Astrocyte (in vitro differentiated cells and primary cell): ENCODE data around the gene TAAR9. TPM values are rescaled to one million over a fixed set of nuclear protein-coding genes. Genes with fewer than 3 reads are reported as not detected.

Experiments
- DNase-seq: peaks from one replicate; pipeline ENCODE4 v3.0.0-alpha.2; 2010; ENCODE audit warnings: low read depth
- FAIRE-seq: peaks from 2 replicates; lab custom pipeline; 2011; peaks lifted over from hg19 to GRCh38; lab: Jason Lieb, UNC
- H2AFZ ChIP-seq: 2 replicates; pipeline ENCODE4 v1.6.0; 2012; ENCODE audit warnings: low read depth, low read length, inconsistent platforms
- H3K27ac ChIP-seq: 2 replicates; pipeline ENCODE4 v1.5.1; 2011; ENCODE audit warnings: low read depth, low read length, inconsistent platforms
- H3K27me3 ChIP-seq: 2 replicates; pipeline ENCODE4 v1.6.0; 2011; ENCODE audit warnings: low read length, inconsistent platforms; ENCODE audit not compliant: insufficient read depth
- H3K36me3 ChIP-seq: 2 replicates; pipeline ENCODE4 v1.5.1; 2011; ENCODE audit warnings: low read length, inconsistent platforms; ENCODE audit not compliant: insufficient read depth
- H3K4me1 ChIP-seq: 2 replicates; pipeline ENCODE4 v1.5.1; 2011; ENCODE audit warnings: low read length, inconsistent platforms; ENCODE audit not compliant: insufficient read depth
- H3K4me2 ChIP-seq: 2 replicates; pipeline ENCODE4 v1.6.0; 2012; ENCODE audit warnings: low read length, inconsistent platforms
- H3K4me3 ChIP-seq: 2 replicates; pipeline ENCODE4 v1.5.1; 2011; ENCODE audit warnings: low read depth, mild to moderate bottlenecking, low read length, inconsistent platforms; ENCODE audit not compliant: insufficient read depth
- H3K79me2 ChIP-seq: 2 replicates; pipeline ENCODE4 v1.6.0; 2012; ENCODE audit warnings: mild to moderate bottlenecking, low read length, inconsistent platforms; ENCODE audit not compliant: insufficient read depth
- H3K9ac ChIP-seq: 2 replicates; pipeline ENCODE4 v1.6.0; 2012; ENCODE audit warnings: mild to moderate bottlenecking, low read length, inconsistent platforms
- H3K9me3 ChIP-seq: 2 replicates; pipeline ENCODE4 v1.5.1; 2012; ENCODE audit warnings: low read depth, mild to moderate bottlenecking, low read length, inconsistent platforms; ENCODE audit not compliant: insufficient read depth
- H4K20me1 ChIP-seq: 2 replicates; pipeline ENCODE4 v1.6.0; 2012; ENCODE audit warnings: low read length, inconsistent platforms; ENCODE audit not compliant: insufficient read depth
- H3K27ac Mint-ChIP-seq: one replicate; pipeline ENCODE4 v1.8.0; 2021; ENCODE audit warnings: mild to moderate bottlenecking, mixed read lengths; ENCODE audit not compliant: unreplicated experiment
- H3K27me3 Mint-ChIP-seq: one replicate; pipeline ENCODE4 v1.8.0; 2021; ENCODE audit warnings: low read depth, mixed read lengths; ENCODE audit not compliant: unreplicated experiment
- H3K36me3 Mint-ChIP-seq: one replicate; pipeline ENCODE4 v1.8.0; 2021; ENCODE audit warnings: low read depth, mixed read lengths; ENCODE audit not compliant: unreplicated experiment
- H3K4me1 Mint-ChIP-seq: one replicate; pipeline ENCODE4 v1.8.0; 2021; ENCODE audit warnings: low read depth, mixed read lengths; ENCODE audit not compliant: unreplicated experiment
- H3K4me3 Mint-ChIP-seq: one replicate; pipeline ENCODE4 v1.8.0; 2021; ENCODE audit warnings: mild to moderate bottlenecking, moderate library complexity, mixed read lengths; ENCODE audit not compliant: unreplicated experiment
- H3K9me3 Mint-ChIP-seq: one replicate; pipeline ENCODE4 v1.8.0; 2021; ENCODE audit warnings: mild to moderate bottlenecking, mixed read lengths; ENCODE audit not compliant: unreplicated experiment
- EZH2 ChIP-seq: IDR thresholded peaks from 2 replicates; pipeline ENCODE4 v1.6.1; 2012; ENCODE audit warnings: mild to moderate bottlenecking, low read length, inconsistent platforms; ENCODE audit not compliant: insufficient read depth
- total RNA-seq: library from RNA; stranded (reverse); gene quantifications from 2 replicates; pipeline ENCODE4 v1.2.1, GENCODE V29; 2021
- TF ChIP-seq, protein P1 (sequence below): IDR thresholded peaks from 2 replicates; pipeline ENCODE4 v1.5.1; 2011; ENCODE audit warnings: low read depth, mild to moderate bottlenecking, inconsistent platforms, low read length, moderate library complexity; ENCODE audit not compliant: insufficient read depth

Gene TAAR9
- total RNA-seq, 1 donor from 2014 or later = not detected

DNA sequence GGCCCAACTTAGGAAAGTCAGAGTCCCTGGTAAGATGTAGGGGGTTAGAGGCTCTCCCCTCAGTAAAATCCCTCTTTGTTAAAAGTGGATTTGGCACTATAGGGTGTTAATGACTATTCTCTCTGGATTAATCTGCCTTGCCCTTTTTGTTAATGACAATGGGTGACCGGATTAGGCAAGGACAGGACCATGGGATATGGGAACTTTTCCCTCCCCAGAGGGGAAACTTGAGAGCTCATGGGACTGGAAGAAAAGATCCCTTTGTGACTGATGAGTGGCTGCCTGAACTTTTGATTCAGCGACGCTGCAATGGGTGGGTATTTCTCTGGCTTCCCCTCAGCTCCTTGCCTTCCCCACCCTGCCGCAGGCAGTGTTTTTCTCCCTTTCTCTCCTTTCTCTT is 12.2 kb upstream of the TAAR9 start:
- no peaks in the 10 kb centered on the region for H3K4me1 ChIP-seq
- H3K27me3 Mint-ChIP-seq = no peaks in the 10 kb centered on the region
- H3K27me3 ChIP-seq = peaks cover 2% of the 10 kb centered on the region
- FAIRE-seq (no peak), DNase-seq (no peak)
- H3K9me3 ChIP-seq = no peaks in the 10 kb centered on the region
- no peaks in the 10 kb centered on the region for H3K36me3 Mint-ChIP-seq
- no peak overlapping the region for H2AFZ ChIP-seq
- no peaks in the 10 kb centered on the region for H4K20me1 ChIP-seq
- no peaks in the 10 kb centered on the region for H3K79me2 ChIP-seq
- no peak overlapping the region for H3K4me3 ChIP-seq
- H3K4me2 ChIP-seq = no peak overlapping the region
- no peak overlapping the region for H3K27ac Mint-ChIP-seq
- H3K4me1 Mint-ChIP-seq = no peaks in the 10 kb centered on the region
- H3K9me3 Mint-ChIP-seq = no peaks in the 10 kb centered on the region
- H3K9ac ChIP-seq = no peak overlapping the region
- no peak for TF ChIP-seq EZH2
- TF ChIP-seq, protein P1, sequence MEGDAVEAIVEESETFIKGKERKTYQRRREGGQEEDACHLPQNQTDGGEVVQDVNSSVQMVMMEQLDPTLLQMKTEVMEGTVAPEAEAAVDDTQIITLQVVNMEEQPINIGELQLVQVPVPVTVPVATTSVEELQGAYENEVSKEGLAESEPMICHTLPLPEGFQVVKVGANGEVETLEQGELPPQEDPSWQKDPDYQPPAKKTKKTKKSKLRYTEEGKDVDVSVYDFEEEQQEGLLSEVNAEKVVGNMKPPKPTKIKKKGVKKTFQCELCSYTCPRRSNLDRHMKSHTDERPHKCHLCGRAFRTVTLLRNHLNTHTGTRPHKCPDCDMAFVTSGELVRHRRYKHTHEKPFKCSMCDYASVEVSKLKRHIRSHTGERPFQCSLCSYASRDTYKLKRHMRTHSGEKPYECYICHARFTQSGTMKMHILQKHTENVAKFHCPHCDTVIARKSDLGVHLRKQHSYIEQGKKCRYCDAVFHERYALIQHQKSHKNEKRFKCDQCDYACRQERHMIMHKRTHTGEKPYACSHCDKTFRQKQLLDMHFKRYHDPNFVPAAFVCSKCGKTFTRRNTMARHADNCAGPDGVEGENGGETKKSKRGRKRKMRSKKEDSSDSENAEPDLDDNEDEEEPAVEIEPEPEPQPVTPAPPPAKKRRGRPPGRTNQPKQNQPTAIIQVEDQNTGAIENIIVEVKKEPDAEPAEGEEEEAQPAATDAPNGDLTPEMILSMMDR = no peak
- H3K4me3 Mint-ChIP-seq = no peak overlapping the region
- H3K36me3 ChIP-seq = no peaks in the 10 kb centered on the region
- no peak overlapping the region for H3K27ac ChIP-seq

DNA sequence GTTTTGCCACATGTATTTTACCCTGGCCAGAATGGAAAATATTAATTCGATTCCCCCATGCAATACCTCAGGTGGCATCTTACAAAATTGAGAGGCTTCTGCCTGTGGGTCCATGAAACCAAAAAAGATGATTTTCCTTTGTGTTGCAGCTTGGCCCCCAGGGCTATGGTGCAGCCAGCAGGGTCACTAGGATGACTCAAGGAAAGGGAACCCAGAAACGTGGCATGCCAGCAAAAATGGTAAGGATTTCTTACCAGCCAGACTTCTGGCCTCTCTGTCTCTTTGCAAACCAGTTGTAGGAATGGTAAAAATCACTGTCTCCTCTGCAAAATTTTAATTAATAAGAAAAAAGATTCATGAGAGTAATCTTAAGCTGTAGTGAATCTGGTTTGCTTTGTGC is 11.6 kb upstream of the TAAR9 start:
- no peak overlapping the region for H3K27ac Mint-ChIP-seq
- H3K4me2 ChIP-seq = no peak overlapping the region

DNA sequence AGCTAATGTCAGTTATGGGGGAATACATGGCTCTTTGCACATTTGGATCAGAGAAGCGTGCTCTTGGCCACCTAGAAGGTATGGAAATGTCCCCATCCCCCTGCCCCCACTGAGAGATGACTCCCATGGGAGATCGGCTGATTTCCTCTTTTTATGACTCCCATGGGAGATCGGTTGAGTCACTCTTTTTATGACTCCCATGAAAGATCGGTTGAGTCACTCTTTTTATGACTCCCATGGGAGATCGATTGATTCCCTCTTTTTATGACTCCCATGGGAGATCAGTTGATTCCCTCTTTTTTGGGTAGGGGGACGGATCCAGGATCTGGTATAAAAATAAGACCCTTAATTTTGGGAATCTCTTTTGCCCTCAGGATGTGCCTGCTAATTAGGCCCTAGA is 10.3 kb upstream of the TAAR9 start:
- no peaks in the 10 kb centered on the region for H3K79me2 ChIP-seq
- FAIRE-seq (no peak), DNase-seq (no peak)
- H3K27ac ChIP-seq = no peak overlapping the region
- Mint-ChIP-seq H3K4me1 (no peaks in the 10 kb centered on the region), H3K36me3 (no peaks in the 10 kb centered on the region), H3K4me3 (no peak overlapping the region), H3K27ac (no peak overlapping the region), H3K27me3 (no peaks in the 10 kb centered on the region), H3K9me3 (no peaks in the 10 kb centered on the region)
- H3K4me3 ChIP-seq = no peak overlapping the region
- no peaks in the 10 kb centered on the region for H3K9me3 ChIP-seq
- TF ChIP-seq, protein P1 = no peak
- TF ChIP-seq EZH2 = no peak
- no peaks in the 10 kb centered on the region for H3K4me1 ChIP-seq
- H3K36me3 ChIP-seq = no peaks in the 10 kb centered on the region
- peaks cover 2% of the 10 kb centered on the region for H3K27me3 ChIP-seq
- H3K4me2 ChIP-seq = no peak overlapping the region
- H4K20me1 ChIP-seq = no peaks in the 10 kb centered on the region
- H3K9ac ChIP-seq = no peak overlapping the region
- no peak overlapping the region for H2AFZ ChIP-seq

More for the DNA sequence above, 11.6 kb upstream of the TAAR9 start:
- FAIRE-seq (no peak), DNase-seq (no peak)
- H3K4me1 ChIP-seq = no peaks in the 10 kb centered on the region
- no peaks in the 10 kb centered on the region for H3K9me3 ChIP-seq
- Mint-ChIP-seq H3K36me3 (no peaks in the 10 kb centered on the region), H3K4me3 (no peak overlapping the region), H3K4me1 (no peaks in the 10 kb centered on the region), H3K27me3 (no peaks in the 10 kb centered on the region), H3K9me3 (no peaks in the 10 kb centered on the region)
- TF ChIP-seq EZH2 = no peak
- TF ChIP-seq, protein P1 = no peak
- H3K4me3 ChIP-seq = no peak overlapping the region
- H4K20me1 ChIP-seq = no peaks in the 10 kb centered on the region
- no peak overlapping the region for H2AFZ ChIP-seq
- H3K27ac ChIP-seq = no peak overlapping the region
- H3K27me3 ChIP-seq = peaks cover 2% of the 10 kb centered on the region
- H3K36me3 ChIP-seq = no peaks in the 10 kb centered on the region
- no peak overlapping the region for H3K9ac ChIP-seq
- no peaks in the 10 kb centered on the region for H3K79me2 ChIP-seq
